Mammary epithelial cell (primary cell): Measurements from ENCODE around the gene HSPB3.
"Not testable (repeated sequence)": the region's sequence is repeated elsewhere in the genome, so short reads cannot be mapped to it uniquely, and the experiment has no call there.

ENCODE experiments used
- CTCF ChIP-seq, 2 donors: IDR thresholded peaks in 1 of 2; conservative IDR thresholded peaks in 1 of 2; 2 replicates each; pipeline ENCODE4 v1.5.1; 2011 to 2012; ENCODE audit warnings: inconsistent platforms in 2 of 2, low read length in 2 of 2, mild to moderate bottlenecking in 2 of 2, control low read depth in 1 of 2, low read depth in 1 of 2; ENCODE audit not compliant: insufficient read depth in 1 of 2; ENCODE audit errors: extremely low read depth in 1 of 2
- EZH2 ChIP-seq: IDR thresholded peaks from 2 replicates; pipeline ENCODE4 v1.6.1; 2012; ENCODE audit warnings: low read length, inconsistent platforms, borderline replicate concordance

- TF ChIP-seq EZH2, result not testable (repeated sequence)
- peak; percentile 64 to 71 for TF ChIP-seq CTCF (conservative IDR thresholded peaks at IDR 0.05 in 1 of 2, IDR thresholded peaks at IDR 0.05 in 1 of 2; ENCODE audit: extremely low read depth in 1 of 2, insufficient read depth in 1 of 2, low read depth in 1 of 2, low read length in 2 of 2)
Measured at GRCh38 chr5:54419573-54420423, 35.7 kb upstream of the HSPB3 start.
